ENCODE results near the gene CFAP77. TPM values are rescaled to one million over a fixed set of nuclear protein-coding genes. Genes with fewer than 3 reads are reported as not detected.

Gene CFAP77
- total and polyA plus RNA-seq, 9 donors: 0.11 to 0.16 (median 0.12) TPM; not detected in 6

Other genes starting within 250 kb of the CFAP77 start
- 0.58 TPM for gene NTNG2, start 248.2 kb upstream of the CFAP77 start, total RNA-seq
- gene NTNG2, start 248.2 kb upstream of the CFAP77 start, polyA plus RNA-seq (ENCODE audit: insufficient read depth in 1 of 8, insufficient read length in 8 of 8, low replicate concordance in 1 of 8): 1 to 10 TPM in 1 of 8 donors, under 1 TPM in 7; 0.23 to 1.3 (median 0.55) TPM
- 37.5 TPM for gene SETX, start 55.2 kb upstream of the CFAP77 start, total RNA-seq
- gene SETX, start 55.2 kb upstream of the CFAP77 start, polyA plus RNA-seq (ENCODE audit: insufficient read depth in 1 of 8, insufficient read length in 8 of 8, low replicate concordance in 1 of 8): 10 to 100 TPM; 24.4 to 35.2 (median 27.6) TPM
- gene TTF1, start 3.4 kb upstream of the CFAP77 start, total RNA-seq: 12.0 TPM
- gene TTF1, start 3.4 kb upstream of the CFAP77 start, polyA plus RNA-seq (ENCODE audit: insufficient read depth in 1 of 8, insufficient read length in 8 of 8, low replicate concordance in 1 of 8): 10 to 100 TPM in 6 of 8 donors, 1 to 10 TPM in 2; 9.6 to 11.8 (median 10.4) TPM
- gene BARHL1, start 172.4 kb downstream of the CFAP77 start, total RNA-seq: not detected
- gene BARHL1, start 172.4 kb downstream of the CFAP77 start, polyA plus RNA-seq (ENCODE audit: insufficient read depth in 1 of 8, insufficient read length in 8 of 8, low replicate concordance in 1 of 8): not detected